Osteocyte (in vitro differentiated cells): ENCODE data around the gene SNRPA1. TPM values are rescaled to one million over a fixed set of nuclear protein-coding genes. Genes with fewer than 3 reads are reported as not detected.

Experiments
- DNase-seq: peaks from one replicate; pipeline ENCODE4 v3.0.0; 2021; ENCODE audit warnings: mixed read lengths; ENCODE audit not compliant: unreplicated experiment; ENCODE audit errors: extremely low spot score
- H3K27ac Mint-ChIP-seq: one replicate; pipeline ENCODE4 v1.8.0; 2021; ENCODE audit warnings: mild to moderate bottlenecking, mixed read lengths; ENCODE audit not compliant: unreplicated experiment
- H3K27me3 Mint-ChIP-seq: one replicate; pipeline ENCODE4 v1.8.0; 2021; ENCODE audit warnings: mixed read lengths; ENCODE audit not compliant: unreplicated experiment
- H3K36me3 Mint-ChIP-seq: one replicate; pipeline ENCODE4 v1.8.0; 2021; ENCODE audit warnings: mixed read lengths; ENCODE audit not compliant: unreplicated experiment
- H3K4me1 Mint-ChIP-seq: one replicate; pipeline ENCODE4 v1.8.0; 2021; ENCODE audit warnings: mixed read lengths; ENCODE audit not compliant: unreplicated experiment
- H3K4me3 Mint-ChIP-seq: one replicate; pipeline ENCODE4 v1.8.0; 2021; ENCODE audit warnings: mild to moderate bottlenecking, moderate library complexity, mixed read lengths; ENCODE audit not compliant: unreplicated experiment
- H3K9me3 Mint-ChIP-seq: one replicate; pipeline ENCODE4 v1.8.0; 2021; ENCODE audit warnings: mixed read lengths; ENCODE audit not compliant: unreplicated experiment
- total RNA-seq: library from RNA; stranded (reverse); gene quantifications from 2 replicates; pipeline ENCODE4 v1.2.1, GENCODE V29; 2021
- TF ChIP-seq, protein P1 (sequence below): fragments of 200-600 bp; sonication (generic); IDR thresholded peaks from 2 replicates; pipeline ENCODE4 v1.5.0; 2021; ENCODE audit warnings: antibody characterized with exemption, mild to moderate bottlenecking, moderate library complexity

The SNRPA1 gene
- total RNA-seq, 1 donor from 2014 or later, result 34.6 TPM

DNA sequence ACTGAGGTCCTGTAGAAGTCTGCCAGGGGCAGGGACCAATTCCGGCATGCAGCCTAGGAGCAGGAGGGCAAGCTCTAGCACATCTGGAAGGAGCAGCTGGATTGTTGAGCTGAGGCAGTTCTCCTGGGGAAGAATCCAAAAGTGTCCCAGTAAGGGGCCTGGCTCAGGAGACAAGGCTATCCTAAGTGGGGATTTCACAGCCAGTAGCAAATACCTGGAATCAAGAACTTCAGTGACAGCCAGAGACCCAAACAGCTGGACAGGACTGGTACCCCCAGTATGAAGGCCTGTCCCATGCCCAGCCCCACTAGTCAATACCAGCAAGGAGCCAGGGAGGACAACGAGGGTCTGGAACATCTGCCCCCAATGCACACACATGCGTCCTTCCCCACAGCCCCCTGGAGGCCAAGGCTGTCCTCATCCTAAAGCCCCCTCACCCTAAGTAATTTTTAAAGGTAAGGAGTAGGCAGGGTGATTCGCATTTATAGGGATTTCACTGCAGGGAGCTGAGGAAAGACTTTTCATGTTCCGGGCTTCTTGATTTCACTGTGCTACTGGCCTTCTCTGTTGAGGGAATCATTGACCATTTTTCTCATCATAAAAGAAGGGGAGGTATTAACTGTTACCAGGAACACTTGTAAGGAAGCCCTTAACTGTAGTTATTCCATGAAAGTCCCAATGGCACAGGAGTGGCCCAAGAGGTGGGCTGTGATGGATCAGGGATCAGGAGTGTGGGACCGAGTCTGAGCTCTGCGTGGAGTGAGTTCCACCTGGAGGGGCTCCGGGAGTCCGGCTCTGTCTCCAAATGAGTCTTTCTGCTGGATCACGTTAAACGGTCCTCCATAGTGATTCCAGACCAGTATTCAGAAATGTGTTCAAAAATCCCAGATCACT lies 40.6 kb downstream of the SNRPA1 start:
- H3K36me3 Mint-ChIP-seq, result no peaks in the 10 kb centered on the region
- no peak overlapping the region for H3K27ac Mint-ChIP-seq
- H3K4me1 Mint-ChIP-seq, result peaks cover 31% of the 10 kb centered on the region
- no peak overlapping the region for H3K4me3 Mint-ChIP-seq
- H3K9me3 Mint-ChIP-seq, result no peaks in the 10 kb centered on the region
- TF ChIP-seq, protein P1, sequence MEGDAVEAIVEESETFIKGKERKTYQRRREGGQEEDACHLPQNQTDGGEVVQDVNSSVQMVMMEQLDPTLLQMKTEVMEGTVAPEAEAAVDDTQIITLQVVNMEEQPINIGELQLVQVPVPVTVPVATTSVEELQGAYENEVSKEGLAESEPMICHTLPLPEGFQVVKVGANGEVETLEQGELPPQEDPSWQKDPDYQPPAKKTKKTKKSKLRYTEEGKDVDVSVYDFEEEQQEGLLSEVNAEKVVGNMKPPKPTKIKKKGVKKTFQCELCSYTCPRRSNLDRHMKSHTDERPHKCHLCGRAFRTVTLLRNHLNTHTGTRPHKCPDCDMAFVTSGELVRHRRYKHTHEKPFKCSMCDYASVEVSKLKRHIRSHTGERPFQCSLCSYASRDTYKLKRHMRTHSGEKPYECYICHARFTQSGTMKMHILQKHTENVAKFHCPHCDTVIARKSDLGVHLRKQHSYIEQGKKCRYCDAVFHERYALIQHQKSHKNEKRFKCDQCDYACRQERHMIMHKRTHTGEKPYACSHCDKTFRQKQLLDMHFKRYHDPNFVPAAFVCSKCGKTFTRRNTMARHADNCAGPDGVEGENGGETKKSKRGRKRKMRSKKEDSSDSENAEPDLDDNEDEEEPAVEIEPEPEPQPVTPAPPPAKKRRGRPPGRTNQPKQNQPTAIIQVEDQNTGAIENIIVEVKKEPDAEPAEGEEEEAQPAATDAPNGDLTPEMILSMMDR, result no peak
- DNase-seq, result no peak
- peaks cover 7% of the 10 kb centered on the region for H3K27me3 Mint-ChIP-seq

- Mint-ChIP-seq H3K27ac (peak overlapping the region; percentile 85), H3K9me3 (no peaks in the 10 kb centered on the region), H3K36me3 (peaks cover 4% of the 10 kb centered on the region), H3K27me3 (no peaks in the 10 kb centered on the region), H3K4me1 (peaks cover 36% of the 10 kb centered on the region), H3K4me3 (peak overlapping the region; percentile 88)
- TF ChIP-seq, protein P1, result no peak
- DNase-seq, result no peak
Measured at GRCh38 chr15:101252836-101253235, 42.2 kb downstream of the SNRPA1 start.

DNA sequence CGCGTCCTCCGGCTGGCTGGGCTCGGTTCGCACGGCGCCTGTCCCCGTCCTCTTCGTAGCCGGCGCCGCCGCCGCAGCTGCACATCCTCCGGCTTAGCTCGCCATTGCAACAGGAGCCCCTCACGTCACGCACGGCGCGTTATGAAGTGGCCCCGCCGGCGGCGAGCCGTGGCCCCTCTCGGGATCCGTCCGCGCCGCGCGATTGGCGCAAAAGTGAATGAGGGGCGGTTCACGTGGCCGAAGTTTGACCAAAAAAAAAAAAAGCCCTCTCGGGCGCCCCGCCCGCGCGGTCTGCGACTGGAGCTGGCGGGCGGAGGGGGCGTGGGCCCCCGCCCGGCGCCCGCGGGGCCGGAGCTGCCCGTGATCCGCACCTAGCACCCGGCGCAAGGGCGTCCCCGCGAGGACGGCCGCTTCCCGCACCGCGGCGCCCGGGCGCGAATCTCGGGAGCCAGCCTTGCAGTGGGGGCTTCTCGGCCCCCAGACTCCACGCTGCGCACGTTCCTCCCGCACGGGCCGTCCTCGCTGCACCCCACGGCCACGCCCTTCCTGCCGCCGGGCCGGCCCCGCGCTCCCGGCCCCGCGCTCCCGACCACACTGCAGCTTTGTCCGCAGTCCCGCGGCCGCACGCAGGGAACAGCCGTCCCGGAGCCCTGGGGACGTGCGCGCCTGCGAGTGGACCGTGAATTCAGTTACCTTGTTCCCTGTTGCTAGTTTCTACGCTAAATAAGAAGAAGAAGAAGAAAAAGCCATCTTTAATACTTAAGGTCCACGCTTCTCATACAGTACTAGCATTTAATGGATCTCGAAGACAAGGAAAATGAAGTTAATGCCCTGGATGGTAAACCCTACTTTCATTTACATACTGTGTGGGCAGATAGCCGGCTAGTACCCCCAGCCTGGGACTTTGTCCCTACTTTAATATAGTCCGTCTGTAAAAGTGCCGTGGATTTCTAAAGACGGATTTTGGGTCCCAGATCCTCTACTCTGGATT lies 42.9 kb downstream of the SNRPA1 start, which contains the start of gene CHSY1:
Gene CHSY1 (minus strand): TSS at position 219 of the 991 bp plus-strand sequence. CDS start 592 bp downstream, outside the sequence.
- Mint-ChIP-seq H3K36me3 (peaks cover 6% of the 10 kb centered on the region), H3K4me3 (peak within 1 kb of the TSS; percentile 88), H3K9me3 (no peaks in the 10 kb centered on the region), H3K4me1 (peaks cover 38% of the 10 kb centered on the region), H3K27ac (peak within 1 kb of the TSS; percentile 91), H3K27me3 (no peaks in the 10 kb centered on the region)
- peak; percentile 97 for DNase-seq
- TF ChIP-seq, protein P1, result peak; percentile 40

DNA sequence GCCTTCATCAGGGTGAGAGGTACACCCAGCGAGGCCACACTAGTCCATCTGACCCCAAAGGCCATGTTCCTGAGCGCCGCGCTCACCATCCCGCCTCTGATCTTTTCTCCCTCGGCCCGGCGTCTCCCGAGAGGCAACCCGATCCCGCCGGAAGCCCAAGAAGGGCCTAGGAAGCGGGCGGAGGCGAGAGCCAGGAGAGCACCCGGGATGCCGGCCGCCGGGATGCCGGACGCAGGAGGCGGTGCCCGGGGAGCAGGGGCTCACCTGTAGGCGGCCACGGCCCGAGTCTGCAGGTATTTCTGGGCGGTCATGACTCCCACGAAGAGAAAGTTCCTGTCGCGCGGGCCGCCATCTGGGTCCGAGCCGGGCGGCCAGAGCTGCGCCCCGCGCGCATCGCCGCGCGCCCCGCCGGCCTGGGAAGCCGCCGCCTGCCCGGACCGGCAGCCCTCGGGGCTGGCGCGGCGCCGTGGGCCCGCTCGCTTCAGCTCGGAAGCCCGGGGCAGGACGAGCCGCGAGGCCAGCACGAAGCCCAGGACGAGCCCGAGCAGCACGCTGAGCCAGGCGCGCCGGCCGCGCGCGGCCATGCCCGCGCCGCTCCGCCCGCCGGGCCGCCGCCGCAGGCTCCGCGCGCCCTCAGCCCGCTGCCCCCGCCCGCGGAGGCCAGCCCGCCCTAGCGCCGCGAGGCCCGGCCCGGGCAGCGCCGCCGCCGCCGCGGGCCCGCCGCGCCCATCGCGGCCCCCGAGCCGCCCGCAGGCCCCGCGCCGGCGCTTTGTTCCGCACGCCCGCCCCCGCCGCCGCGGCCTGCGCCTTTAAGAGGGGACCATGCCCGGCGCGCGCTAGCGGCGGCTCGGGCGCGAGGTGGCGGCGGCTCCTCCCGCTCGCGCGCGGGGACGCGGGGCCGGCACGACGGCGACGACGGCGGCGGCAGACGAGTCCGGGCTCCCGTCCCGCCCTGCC lies 43.9 kb downstream of the SNRPA1 start:
- H3K9me3 Mint-ChIP-seq, result no peaks in the 10 kb centered on the region
- H3K36me3 Mint-ChIP-seq, result peaks cover 8% of the 10 kb centered on the region
- H3K27me3 Mint-ChIP-seq, result no peaks in the 10 kb centered on the region
- peak; percentile 86 for DNase-seq
- peak overlapping the region; percentile 88 for H3K4me3 Mint-ChIP-seq
- TF ChIP-seq, protein P1, result no peak
- peak overlapping the region; percentile 91 for H3K27ac Mint-ChIP-seq
- H3K4me1 Mint-ChIP-seq, result peaks cover 43% of the 10 kb centered on the region
